ENCODE data around the gene TENM3.

The TENM3 gene

GRCh38 chr4:182842759-182843390 is 599.7 kb downstream of the TENM3 start:
- no peak overlapping the region for H3K4me2 ChIP-seq (ENCODE audit: low read length)

GRCh38 chr4:182843808-182844325 is 600.7 kb downstream of the TENM3 start:
- H3K9me3 ChIP-seq (ENCODE audit: control insufficient read depth, insufficient read depth, low read length) = no peaks in the 10 kb centered on the region
- no peaks in the 10 kb centered on the region for H3F3A ChIP-seq (ENCODE audit: control insufficient read depth, insufficient read depth)
- no peak overlapping the region for H3K4me2 ChIP-seq (ENCODE audit: low read length)
- H4K20me1 ChIP-seq (ENCODE audit: control insufficient read depth, insufficient read depth, low read depth, low read length) = no peaks in the 10 kb centered on the region
- H3K4me3 ChIP-seq (ENCODE audit: low read length) = no peak overlapping the region
- no peak overlapping the region for H3K27ac ChIP-seq (ENCODE audit: low read depth, low read length)
- H3K79me2 ChIP-seq (ENCODE audit: control insufficient read depth, low read length) = no peaks in the 10 kb centered on the region
- H3K4me1 ChIP-seq (ENCODE audit: control insufficient read depth, low read length) = no peaks in the 10 kb centered on the region
- no peaks in the 10 kb centered on the region for H3K9me2 ChIP-seq (replicated peaks; ENCODE audit: control insufficient read depth, low read length)
- no peaks in the 10 kb centered on the region for H3K36me3 ChIP-seq (ENCODE audit: control insufficient read depth, low read length)
- TF ChIP-seq, protein P1, sequence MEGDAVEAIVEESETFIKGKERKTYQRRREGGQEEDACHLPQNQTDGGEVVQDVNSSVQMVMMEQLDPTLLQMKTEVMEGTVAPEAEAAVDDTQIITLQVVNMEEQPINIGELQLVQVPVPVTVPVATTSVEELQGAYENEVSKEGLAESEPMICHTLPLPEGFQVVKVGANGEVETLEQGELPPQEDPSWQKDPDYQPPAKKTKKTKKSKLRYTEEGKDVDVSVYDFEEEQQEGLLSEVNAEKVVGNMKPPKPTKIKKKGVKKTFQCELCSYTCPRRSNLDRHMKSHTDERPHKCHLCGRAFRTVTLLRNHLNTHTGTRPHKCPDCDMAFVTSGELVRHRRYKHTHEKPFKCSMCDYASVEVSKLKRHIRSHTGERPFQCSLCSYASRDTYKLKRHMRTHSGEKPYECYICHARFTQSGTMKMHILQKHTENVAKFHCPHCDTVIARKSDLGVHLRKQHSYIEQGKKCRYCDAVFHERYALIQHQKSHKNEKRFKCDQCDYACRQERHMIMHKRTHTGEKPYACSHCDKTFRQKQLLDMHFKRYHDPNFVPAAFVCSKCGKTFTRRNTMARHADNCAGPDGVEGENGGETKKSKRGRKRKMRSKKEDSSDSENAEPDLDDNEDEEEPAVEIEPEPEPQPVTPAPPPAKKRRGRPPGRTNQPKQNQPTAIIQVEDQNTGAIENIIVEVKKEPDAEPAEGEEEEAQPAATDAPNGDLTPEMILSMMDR (IDR thresholded peaks at IDR 0.05; ENCODE audit: low read depth, low read length, poor library complexity, severe bottlenecking) = no peak
- no peak for TF ChIP-seq EZH2phosphoT487 (IDR thresholded peaks at IDR 0.05; ENCODE audit: borderline replicate concordance, low read length)
- no peaks in the 10 kb centered on the region for H3K27me3 ChIP-seq (ENCODE audit: control insufficient read depth, low read length)

More at GRCh38 chr4:182842759-182843390, 599.7 kb downstream of the TENM3 start:
- Histone ChIP-seq H3K4me1 (ENCODE audit: control insufficient read depth, low read length) (no peaks in the 10 kb centered on the region), H3K27me3 (ENCODE audit: control insufficient read depth, low read length) (no peaks in the 10 kb centered on the region), H3K9me3 (ENCODE audit: control insufficient read depth, insufficient read depth, low read length) (no peaks in the 10 kb centered on the region), H3K36me3 (ENCODE audit: control insufficient read depth, low read length) (no peaks in the 10 kb centered on the region), H3K79me2 (ENCODE audit: control insufficient read depth, low read length) (no peaks in the 10 kb centered on the region), H4K20me1 (ENCODE audit: control insufficient read depth, insufficient read depth, low read depth, low read length) (no peaks in the 10 kb centered on the region), H3F3A (ENCODE audit: control insufficient read depth, insufficient read depth) (no peaks in the 10 kb centered on the region), H3K9me2 (replicated peaks; ENCODE audit: control insufficient read depth, low read length) (no peaks in the 10 kb centered on the region), H3K4me3 (ENCODE audit: low read length) (no peak overlapping the region), H3K27ac (ENCODE audit: low read depth, low read length) (no peak overlapping the region)
- TF ChIP-seq EZH2phosphoT487 (IDR thresholded peaks at IDR 0.05; ENCODE audit: borderline replicate concordance, low read length) = no peak
- TF ChIP-seq, protein P1 (IDR thresholded peaks at IDR 0.05; ENCODE audit: low read depth, low read length, poor library complexity, severe bottlenecking) = no peak

GRCh38 chr4:182845618-182846017 is 602.4 kb downstream of the TENM3 start:
- Histone ChIP-seq H3K4me2 (ENCODE audit: low read length) (no peak overlapping the region), H3K27me3 (ENCODE audit: control insufficient read depth, low read length) (no peaks in the 10 kb centered on the region), H3F3A (ENCODE audit: control insufficient read depth, insufficient read depth) (no peaks in the 10 kb centered on the region), H3K4me3 (ENCODE audit: low read length) (no peak overlapping the region), H4K20me1 (ENCODE audit: control insufficient read depth, insufficient read depth, low read depth, low read length) (no peaks in the 10 kb centered on the region), H3K27ac (ENCODE audit: low read depth, low read length) (no peak overlapping the region), H3K4me1 (ENCODE audit: control insufficient read depth, low read length) (no peaks in the 10 kb centered on the region), H3K36me3 (ENCODE audit: control insufficient read depth, low read length) (no peaks in the 10 kb centered on the region), H3K79me2 (ENCODE audit: control insufficient read depth, low read length) (no peaks in the 10 kb centered on the region), H3K9me3 (ENCODE audit: control insufficient read depth, insufficient read depth, low read length) (no peaks in the 10 kb centered on the region), H3K9me2 (replicated peaks; ENCODE audit: control insufficient read depth, low read length) (no peaks in the 10 kb centered on the region)
- TF ChIP-seq EZH2phosphoT487 (IDR thresholded peaks at IDR 0.05; ENCODE audit: borderline replicate concordance, low read length) = no peak
- TF ChIP-seq, protein P1 (IDR thresholded peaks at IDR 0.05; ENCODE audit: low read depth, low read length, poor library complexity, severe bottlenecking) = no peak
